GM23338 (cell line): ENCODE results near the gene PDZD8. TPM values are rescaled to one million over a fixed set of nuclear protein-coding genes. Genes with fewer than 3 reads are reported as not detected.

Experiments used
- ETS1 ChIP-seq: IDR thresholded peaks from 2 replicates; pipeline ENCODE4 v1.6.1; 2016; ENCODE audit warnings: antibody characterized with exemption
- EZH2phosphoT487 ChIP-seq: fragments of 200-600 bp; sonication (generic); IDR thresholded peaks from one replicate; pipeline ENCODE4 v1.8.1; 2018; ENCODE audit warnings: antibody characterized with exemption; ENCODE audit not compliant: unreplicated experiment
- STAT1 ChIP-seq: IDR thresholded peaks from one replicate; pipeline ENCODE4 v1.6.1; 2016; ENCODE audit warnings: antibody characterized with exemption; ENCODE audit not compliant: unreplicated experiment
- ZNF331 ChIP-seq: fragments of 250-450 bp; sonication (Bioruptor Pico); IDR thresholded peaks from 2 replicates; pipeline ENCODE4 v1.5.0; 2020; ENCODE audit warnings: low read depth, mild to moderate bottlenecking, moderate library complexity
- polyA plus RNA-seq: library from polyadenylated mRNA; unstranded; fragments of >200 nt; fragmentation: Nextera tagmentation; extraction: Ambion mirVana; gene quantifications from 2 replicates; pipeline ENCODE4 v1.2.1, GENCODE V29; 2016
- total RNA-seq: library from RNA; depleted of rRNA; stranded (reverse); fragments of >200 nt; shearing (Covaris generic); gene quantifications from 2 replicates; pipeline ENCODE4 v1.2.3, GENCODE V29; 2014
- TF ChIP-seq, protein P1 (sequence below): fragments of 250-450 bp; sonication (Bioruptor Pico); IDR thresholded peaks from 2 replicates; pipeline ENCODE4 v1.5.0; 2020; ENCODE audit warnings: mild to moderate bottlenecking, moderate library complexity
- TF ChIP-seq, protein P2 (sequence below): IDR thresholded peaks from one replicate; pipeline ENCODE4 v1.6.1; 2018; ENCODE audit warnings: antibody characterized with exemption; ENCODE audit not compliant: unreplicated experiment

PDZD8 gene
- total and polyA plus RNA-seq, 2 experiments from 2014 or later: 11.4 to 28.6 TPM

DNA sequence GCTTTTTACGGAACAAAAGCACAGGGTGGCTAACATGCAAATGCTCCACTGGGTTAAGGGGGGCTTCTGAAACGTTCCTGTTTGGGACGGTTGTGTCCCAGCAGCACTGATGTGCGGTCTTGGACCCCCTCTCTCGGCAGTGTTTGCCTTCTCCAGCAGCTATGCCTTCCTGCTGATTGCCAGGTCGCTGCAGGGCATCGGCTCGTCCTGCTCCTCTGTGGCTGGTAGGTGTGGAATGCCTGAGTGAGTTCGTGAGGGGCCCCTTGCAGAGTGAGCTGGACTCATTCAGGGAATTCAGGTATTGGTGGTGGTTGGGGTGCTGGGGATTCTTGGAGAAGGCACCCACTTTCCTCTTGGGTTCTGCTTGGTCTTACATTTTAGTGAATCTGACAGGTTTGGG is 121.3 kb downstream of the PDZD8 start (continued):
- TF ChIP-seq, protein P1, sequence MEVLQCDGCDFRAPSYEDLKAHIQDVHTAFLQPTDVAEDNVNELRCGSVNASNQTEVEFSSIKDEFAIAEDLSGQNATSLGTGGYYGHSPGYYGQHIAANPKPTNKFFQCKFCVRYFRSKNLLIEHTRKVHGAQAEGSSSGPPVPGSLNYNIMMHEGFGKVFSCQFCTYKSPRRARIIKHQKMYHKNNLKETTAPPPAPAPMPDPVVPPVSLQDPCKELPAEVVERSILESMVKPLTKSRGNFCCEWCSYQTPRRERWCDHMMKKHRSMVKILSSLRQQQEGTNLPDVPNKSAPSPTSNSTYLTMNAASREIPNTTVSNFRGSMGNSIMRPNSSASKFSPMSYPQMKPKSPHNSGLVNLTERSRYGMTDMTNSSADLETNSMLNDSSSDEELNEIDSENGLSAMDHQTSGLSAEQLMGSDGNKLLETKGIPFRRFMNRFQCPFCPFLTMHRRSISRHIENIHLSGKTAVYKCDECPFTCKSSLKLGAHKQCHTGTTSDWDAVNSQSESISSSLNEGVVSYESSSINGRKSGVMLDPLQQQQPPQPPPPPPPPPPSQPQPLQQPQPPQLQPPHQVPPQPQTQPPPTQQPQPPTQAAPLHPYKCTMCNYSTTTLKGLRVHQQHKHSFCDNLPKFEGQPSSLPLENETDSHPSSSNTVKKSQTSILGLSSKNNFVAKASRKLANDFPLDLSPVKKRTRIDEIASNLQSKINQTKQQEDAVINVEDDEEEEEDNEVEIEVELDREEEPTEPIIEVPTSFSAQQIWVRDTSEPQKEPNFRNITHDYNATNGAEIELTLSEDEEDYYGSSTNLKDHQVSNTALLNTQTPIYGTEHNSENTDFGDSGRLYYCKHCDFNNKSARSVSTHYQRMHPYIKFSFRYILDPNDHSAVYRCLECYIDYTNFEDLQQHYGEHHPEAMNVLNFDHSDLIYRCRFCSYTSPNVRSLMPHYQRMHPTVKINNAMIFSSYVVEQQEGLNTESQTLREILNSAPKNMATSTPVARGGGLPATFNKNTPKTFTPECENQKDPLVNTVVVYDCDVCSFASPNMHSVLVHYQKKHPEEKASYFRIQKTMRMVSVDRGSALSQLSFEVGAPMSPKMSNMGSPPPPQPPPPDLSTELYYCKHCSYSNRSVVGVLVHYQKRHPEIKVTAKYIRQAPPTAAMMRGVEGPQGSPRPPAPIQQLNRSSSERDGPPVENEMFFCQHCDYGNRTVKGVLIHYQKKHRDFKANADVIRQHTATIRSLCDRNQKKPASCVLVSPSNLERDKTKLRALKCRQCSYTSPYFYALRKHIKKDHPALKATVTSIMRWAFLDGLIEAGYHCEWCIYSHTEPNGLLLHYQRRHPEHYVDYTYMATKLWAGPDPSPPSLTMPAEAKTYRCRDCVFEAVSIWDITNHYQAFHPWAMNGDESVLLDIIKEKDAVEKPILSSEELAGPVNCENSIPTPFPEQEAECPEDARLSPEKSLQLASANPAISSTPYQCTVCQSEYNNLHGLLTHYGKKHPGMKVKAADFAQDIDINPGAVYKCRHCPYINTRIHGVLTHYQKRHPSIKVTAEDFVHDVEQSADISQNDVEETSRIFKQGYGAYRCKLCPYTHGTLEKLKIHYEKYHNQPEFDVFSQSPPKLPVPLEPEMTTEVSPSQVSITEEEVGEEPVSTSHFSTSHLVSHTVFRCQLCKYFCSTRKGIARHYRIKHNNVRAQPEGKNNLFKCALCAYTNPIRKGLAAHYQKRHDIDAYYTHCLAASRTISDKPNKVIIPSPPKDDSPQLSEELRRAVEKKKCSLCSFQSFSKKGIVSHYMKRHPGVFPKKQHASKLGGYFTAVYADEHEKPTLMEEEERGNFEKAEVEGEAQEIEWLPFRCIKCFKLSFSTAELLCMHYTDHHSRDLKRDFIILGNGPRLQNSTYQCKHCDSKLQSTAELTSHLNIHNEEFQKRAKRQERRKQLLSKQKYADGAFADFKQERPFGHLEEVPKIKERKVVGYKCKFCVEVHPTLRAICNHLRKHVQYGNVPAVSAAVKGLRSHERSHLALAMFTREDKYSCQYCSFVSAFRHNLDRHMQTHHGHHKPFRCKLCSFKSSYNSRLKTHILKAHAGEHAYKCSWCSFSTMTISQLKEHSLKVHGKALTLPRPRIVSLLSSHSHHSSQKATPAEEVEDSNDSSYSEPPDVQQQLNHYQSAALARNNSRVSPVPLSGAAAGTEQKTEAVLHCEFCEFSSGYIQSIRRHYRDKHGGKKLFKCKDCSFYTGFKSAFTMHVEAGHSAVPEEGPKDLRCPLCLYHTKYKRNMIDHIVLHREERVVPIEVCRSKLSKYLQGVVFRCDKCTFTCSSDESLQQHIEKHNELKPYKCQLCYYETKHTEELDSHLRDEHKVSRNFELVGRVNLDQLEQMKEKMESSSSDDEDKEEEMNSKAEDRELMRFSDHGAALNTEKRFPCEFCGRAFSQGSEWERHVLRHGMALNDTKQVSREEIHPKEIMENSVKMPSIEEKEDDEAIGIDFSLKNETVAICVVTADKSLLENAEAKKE (CRISPR knock-in tag): no peak
- no peak for TF ChIP-seq STAT1
- TF ChIP-seq EZH2phosphoT487: no peak
- no peak for TF ChIP-seq ZNF331
- no peak for TF ChIP-seq ETS1
- TF ChIP-seq, protein P2, sequence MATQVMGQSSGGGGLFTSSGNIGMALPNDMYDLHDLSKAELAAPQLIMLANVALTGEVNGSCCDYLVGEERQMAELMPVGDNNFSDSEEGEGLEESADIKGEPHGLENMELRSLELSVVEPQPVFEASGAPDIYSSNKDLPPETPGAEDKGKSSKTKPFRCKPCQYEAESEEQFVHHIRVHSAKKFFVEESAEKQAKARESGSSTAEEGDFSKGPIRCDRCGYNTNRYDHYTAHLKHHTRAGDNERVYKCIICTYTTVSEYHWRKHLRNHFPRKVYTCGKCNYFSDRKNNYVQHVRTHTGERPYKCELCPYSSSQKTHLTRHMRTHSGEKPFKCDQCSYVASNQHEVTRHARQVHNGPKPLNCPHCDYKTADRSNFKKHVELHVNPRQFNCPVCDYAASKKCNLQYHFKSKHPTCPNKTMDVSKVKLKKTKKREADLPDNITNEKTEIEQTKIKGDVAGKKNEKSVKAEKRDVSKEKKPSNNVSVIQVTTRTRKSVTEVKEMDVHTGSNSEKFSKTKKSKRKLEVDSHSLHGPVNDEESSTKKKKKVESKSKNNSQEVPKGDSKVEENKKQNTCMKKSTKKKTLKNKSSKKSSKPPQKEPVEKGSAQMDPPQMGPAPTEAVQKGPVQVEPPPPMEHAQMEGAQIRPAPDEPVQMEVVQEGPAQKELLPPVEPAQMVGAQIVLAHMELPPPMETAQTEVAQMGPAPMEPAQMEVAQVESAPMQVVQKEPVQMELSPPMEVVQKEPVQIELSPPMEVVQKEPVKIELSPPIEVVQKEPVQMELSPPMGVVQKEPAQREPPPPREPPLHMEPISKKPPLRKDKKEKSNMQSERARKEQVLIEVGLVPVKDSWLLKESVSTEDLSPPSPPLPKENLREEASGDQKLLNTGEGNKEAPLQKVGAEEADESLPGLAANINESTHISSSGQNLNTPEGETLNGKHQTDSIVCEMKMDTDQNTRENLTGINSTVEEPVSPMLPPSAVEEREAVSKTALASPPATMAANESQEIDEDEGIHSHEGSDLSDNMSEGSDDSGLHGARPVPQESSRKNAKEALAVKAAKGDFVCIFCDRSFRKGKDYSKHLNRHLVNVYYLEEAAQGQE: no peak
